GM12873 (cell line): ENCODE measurements around the gene USP12.

Source experiments
- TF ChIP-seq, protein P1 (sequence below): IDR thresholded peaks from 2 replicates; pipeline ENCODE4 v1.5.1; 2012; ENCODE audit warnings: low read depth, mild to moderate bottlenecking, moderate library complexity, low read length, control low read depth; ENCODE audit not compliant: insufficient read depth; ENCODE audit errors: missing control alignments

The USP12 gene

DNA sequence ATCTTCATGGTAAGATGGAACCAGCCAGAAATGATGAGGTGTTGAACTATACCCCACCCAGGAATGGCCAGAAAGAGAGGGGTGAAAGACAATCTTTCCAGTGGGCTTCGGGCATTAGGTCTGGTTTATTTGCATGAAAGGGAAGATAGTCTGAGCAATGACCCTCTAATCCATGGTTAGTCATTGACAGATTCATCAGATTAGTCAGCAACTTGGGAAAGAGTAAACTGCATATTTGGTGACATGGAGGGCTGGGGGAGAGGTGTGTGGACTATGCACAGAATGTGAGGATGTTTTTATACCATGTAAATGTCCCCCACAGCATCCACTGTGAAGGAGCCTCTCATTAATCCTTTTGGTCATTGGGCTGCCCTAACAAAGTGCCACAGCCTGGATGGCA lies 30.1 kb upstream of the USP12 start:
- TF ChIP-seq, protein P1, sequence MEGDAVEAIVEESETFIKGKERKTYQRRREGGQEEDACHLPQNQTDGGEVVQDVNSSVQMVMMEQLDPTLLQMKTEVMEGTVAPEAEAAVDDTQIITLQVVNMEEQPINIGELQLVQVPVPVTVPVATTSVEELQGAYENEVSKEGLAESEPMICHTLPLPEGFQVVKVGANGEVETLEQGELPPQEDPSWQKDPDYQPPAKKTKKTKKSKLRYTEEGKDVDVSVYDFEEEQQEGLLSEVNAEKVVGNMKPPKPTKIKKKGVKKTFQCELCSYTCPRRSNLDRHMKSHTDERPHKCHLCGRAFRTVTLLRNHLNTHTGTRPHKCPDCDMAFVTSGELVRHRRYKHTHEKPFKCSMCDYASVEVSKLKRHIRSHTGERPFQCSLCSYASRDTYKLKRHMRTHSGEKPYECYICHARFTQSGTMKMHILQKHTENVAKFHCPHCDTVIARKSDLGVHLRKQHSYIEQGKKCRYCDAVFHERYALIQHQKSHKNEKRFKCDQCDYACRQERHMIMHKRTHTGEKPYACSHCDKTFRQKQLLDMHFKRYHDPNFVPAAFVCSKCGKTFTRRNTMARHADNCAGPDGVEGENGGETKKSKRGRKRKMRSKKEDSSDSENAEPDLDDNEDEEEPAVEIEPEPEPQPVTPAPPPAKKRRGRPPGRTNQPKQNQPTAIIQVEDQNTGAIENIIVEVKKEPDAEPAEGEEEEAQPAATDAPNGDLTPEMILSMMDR, result no peak

DNA sequence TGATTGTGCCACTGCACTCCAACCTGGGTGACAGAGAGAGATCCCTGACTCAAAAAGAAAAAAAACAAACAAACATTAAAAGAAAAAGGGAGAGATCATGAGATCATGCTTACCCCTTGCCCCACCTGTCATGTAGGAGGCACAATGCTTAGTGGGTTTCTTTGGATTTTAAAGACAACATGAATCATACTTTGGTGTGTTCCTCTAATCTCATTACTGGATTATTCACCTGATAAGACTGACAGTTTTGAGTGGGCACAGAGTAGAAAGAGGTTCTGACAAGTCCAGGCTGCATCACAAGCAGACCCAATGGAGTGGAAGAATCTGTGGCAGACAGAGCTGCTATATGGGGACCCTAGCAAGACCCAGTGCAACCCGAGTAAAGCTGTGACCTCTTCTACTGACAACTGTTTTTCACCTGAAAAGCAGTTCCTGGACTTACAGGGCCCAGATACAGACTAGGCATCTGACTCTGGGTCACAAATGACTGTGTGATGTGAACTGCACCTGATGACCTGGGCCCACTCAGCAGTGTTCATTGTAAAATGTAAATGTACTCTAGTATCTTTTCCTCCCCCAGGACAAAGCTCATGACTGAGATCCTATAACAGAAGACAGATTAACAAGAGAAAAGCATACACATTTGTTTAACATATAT lies 28.9 kb upstream of the USP12 start:
- TF ChIP-seq, protein P1, result no peak

DNA sequence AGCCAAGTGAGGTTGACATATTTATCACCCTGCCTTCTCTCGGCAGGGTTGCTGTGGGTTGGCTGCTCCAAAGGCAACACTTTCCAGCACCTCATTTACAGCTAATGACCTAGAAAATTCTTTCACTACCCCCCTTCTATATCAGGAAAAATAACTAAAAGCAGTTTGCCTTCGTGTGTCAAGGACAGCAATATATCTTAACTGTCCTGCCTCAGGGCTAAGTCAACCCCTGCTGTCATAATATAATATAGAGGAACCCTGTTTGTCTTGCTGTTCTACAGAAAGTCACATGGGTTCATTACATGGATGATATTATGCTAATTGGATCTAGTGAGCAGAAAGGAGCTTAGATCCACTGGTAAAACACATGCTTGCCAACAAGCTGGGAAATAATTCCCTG lies 28.1 kb upstream of the USP12 start:
- TF ChIP-seq, protein P1, result no peak

DNA sequence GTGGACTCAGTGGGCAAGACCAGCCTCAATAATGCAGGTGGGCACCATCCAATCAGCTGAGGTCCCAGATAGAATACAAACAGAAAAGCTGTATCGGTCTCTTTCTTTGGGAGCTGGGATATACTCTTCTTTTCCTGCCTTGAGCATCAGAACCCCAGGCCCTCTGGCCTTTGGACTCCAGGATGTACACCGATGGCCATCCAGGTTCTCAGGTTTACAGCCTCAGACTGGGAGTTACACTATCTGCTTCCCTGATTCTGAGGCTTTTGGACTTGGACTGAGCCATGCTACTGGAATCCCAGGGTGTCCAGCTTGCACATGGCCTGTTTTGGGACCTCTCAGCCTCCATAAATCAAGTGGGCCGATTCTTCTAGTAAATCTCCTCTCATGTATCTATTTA lies 27.6 kb upstream of the USP12 start:
- TF ChIP-seq, protein P1, result no peak

DNA sequence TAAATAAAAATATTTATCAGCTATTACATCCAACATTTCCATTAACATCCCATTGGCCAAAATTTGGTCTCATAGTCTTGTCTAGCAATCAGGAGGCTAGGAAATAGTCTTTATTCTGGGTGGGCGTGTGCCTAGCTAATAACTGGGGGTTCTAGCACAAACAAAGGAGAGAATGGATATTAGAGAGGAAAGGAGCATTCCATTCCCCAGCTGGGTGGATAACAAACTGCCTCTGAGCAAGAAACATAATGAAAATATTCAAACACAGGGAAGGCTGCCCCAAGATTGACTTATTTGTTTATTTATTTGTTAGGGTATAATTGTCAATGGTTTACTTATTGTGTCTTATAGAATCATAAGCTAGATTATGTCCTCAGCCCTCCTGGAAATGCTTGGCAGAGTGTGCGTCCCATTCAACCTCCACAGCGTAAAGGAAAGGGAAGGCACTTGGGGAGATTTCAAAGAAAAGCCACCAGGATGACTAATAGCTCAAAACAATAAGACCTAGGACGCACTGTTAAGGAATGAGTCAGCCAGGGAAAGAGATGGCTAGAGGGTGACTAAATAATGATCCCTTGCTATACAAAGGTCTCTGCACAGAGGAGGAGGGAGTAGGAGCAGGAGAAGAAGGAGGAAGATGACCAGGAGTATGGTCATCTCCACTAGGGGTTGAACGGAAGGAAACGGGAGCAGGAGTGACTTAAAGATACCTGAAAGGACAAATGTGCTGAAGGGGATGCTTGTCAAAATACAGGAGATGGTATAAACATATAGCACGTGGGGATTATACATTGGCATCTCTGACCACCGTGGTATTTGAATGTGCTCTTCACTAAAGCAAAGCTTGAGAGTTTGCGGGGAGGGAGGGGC lies 23.5 kb upstream of the USP12 start:
- TF ChIP-seq, protein P1, result no peak

DNA sequence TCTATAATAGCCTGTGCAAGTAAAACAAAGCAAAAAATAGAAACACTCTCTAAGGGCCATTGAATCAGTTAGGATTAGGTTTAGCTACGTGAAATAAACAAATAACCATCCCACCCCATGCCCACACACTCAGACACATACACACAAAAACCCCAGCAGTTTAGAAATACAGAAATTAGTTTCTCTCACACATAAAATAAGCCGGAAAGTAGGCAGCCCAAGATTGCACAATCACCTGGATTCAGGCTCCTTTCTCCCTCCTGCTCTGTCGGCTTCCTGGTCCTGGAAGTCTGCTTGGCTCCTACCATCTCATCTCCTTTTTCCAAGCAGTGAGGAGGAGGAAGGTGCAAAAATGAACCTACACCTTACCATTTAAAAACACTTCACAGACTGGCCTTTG lies 22.6 kb upstream of the USP12 start:
- TF ChIP-seq, protein P1, result no peak

DNA sequence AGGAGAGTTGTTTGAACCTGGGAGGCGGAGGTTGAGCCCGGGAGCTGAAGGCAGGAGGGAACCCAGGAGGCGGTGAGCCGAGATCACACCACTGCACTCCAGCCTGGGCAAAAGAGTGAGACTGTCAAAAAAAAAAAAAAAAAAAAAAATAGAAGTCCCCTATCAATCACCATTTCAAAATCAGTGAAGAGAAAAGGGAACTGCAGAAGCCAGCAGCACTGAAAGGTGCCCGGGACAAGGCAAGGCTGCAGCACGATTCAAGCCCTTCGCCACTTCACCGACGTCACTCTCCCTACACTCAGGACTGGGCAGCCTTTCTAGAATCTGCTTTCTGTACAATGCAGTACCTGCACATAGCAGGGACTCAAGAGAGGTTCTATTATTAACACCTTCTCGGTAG lies 21.9 kb upstream of the USP12 start:
- TF ChIP-seq, protein P1, result no peak
